GM12878 (cell line): ENCODE results near the gene ANKRD55. TPM values are rescaled to one million over a fixed set of nuclear protein-coding genes. Genes with fewer than 3 reads are reported as not detected.

Source experiments
- ATAC-seq: fragments of 200-7000 bp; cut with Tn5 transposase; 3 replicates; pipeline ENCODE4 v1.9.1; 2020; ENCODE audit warnings: mild to moderate bottlenecking, moderate library complexity
- BruUV-seq: library from RNA; stranded (reverse); fragments of 400-500 nt; replicated peaks from 2 replicates; lab custom pipeline; 2021; lab: Mats Ljungman, UMichigan
- CTCF ChIA-PET: fragments of 300-600 bp; sonication (Branson Sonifier 250); formaldehyde crosslinking; extraction: SDS; loops from one replicate; lab custom pipeline; 2021; ENCODE audit warnings: inconsistent platforms; lab: Yijun Ruan, JAX
- POLR2A ChIA-PET: fragments of 350-600 bp; formaldehyde crosslinking; extraction: SDS; loops from one replicate; lab custom pipeline; 2021; ENCODE audit warnings: inconsistent platforms; lab: Charles Lee
- RAD21 ChIA-PET: fragments of 300-600 bp; sonication (Branson Sonifier 250); formaldehyde crosslinking; loops from one replicate; lab custom pipeline; 2023; ENCODE audit warnings: antibody characterized with exemption; ENCODE audit not compliant: unreplicated experiment; lab: Charles Lee
- SMC1A ChIA-PET: fragments of 300-600 bp; sonication (Branson Sonifier 250); formaldehyde crosslinking; loops from one replicate; lab custom pipeline; 2023; ENCODE audit not compliant: unreplicated experiment, uncharacterized antibody; lab: Charles Lee
- DNase-seq: peaks from one replicate; pipeline ENCODE4 v3.0.0-alpha.2; 2011; ENCODE audit warnings: low read depth, low spot score
- FAIRE-seq: peaks from 3 replicates; lab custom pipeline; 2011; peaks lifted over from hg19 to GRCh38; lab: Jason Lieb, UNC
- H2AFZ ChIP-seq: 2 replicates; pipeline ENCODE4 v1.6.0; 2011; ENCODE audit warnings: low read depth, low read length, control low read depth; ENCODE audit not compliant: control insufficient read depth
- H3K27ac ChIP-seq: 2 replicates; pipeline ENCODE4 v1.5.1; 2011; ENCODE audit warnings: control low read depth; ENCODE audit not compliant: control insufficient read depth, insufficient read depth
- H3K27me3 ChIP-seq, 2 experiments: replicated peaks in 1 of 2; 2 replicates each; pipeline versions ENCODE4 v1.6.0 to v1.6.1; 2011; ENCODE audit warnings: low read length in 1 of 2; ENCODE audit not compliant: control insufficient read depth in 2 of 2, insufficient read depth in 2 of 2
- H3K36me3 ChIP-seq, 2 experiments: 2 replicates each; pipeline ENCODE4 v1.5.1; 2011; ENCODE audit warnings: low read length in 1 of 2; ENCODE audit not compliant: control insufficient read depth in 2 of 2, insufficient read depth in 2 of 2
- H3K4me1 ChIP-seq: 2 replicates; pipeline ENCODE4 v1.6.1; 2011; ENCODE audit warnings: mild to moderate bottlenecking, low read length, moderate library complexity, mixed read lengths; ENCODE audit not compliant: control insufficient read depth, insufficient read depth
- H3K4me2 ChIP-seq: 2 replicates; pipeline ENCODE4 v1.6.0; 2011; ENCODE audit warnings: control low read depth; ENCODE audit not compliant: control insufficient read depth, insufficient read depth
- H3K4me3 ChIP-seq: fragments of 200-600 bp; sonication (generic); 2 replicates; pipeline ENCODE4 v1.5.1; 2016
- H3K79me2 ChIP-seq: 2 replicates; pipeline ENCODE4 v1.6.0; 2011; ENCODE audit warnings: low read length; ENCODE audit not compliant: control insufficient read depth, insufficient read depth
- H3K9ac ChIP-seq: 2 replicates; pipeline ENCODE4 v1.8.0; 2011; ENCODE audit warnings: low read length, control low read depth, mixed read lengths; ENCODE audit not compliant: control insufficient read depth, insufficient read depth
- H3K9me3 ChIP-seq: replicated peaks from 3 replicates; pipeline ENCODE4 v1.5.1; 2011; ENCODE audit warnings: mild to moderate bottlenecking, low read length; ENCODE audit not compliant: control insufficient read depth, insufficient read depth
- H4K20me1 ChIP-seq: 2 replicates; pipeline ENCODE4 v1.6.0; 2011; ENCODE audit not compliant: control insufficient read depth, insufficient read depth
- CEBPB ChIP-seq, 2 experiments: fragments of 150-350 bp in 1 of 2; IDR thresholded peaks; 2 replicates each; pipeline ENCODE4 v1.6.1; 2012 to 2014; ENCODE audit warnings: low read depth in 2 of 2, low read length in 2 of 2, borderline replicate concordance in 1 of 2, inconsistent platforms in 1 of 2
- JUNB ChIP-seq: IDR thresholded peaks from 2 replicates; pipeline ENCODE4 v1.6.1; 2016; ENCODE audit warnings: antibody characterized with exemption, mild to moderate bottlenecking
- LARP7 ChIP-seq: fragments of 450-650 bp; IDR thresholded peaks from 2 replicates; pipeline ENCODE4 v1.6.1; 2017; ENCODE audit warnings: mild to moderate bottlenecking
- MXI1 ChIP-seq: fragments of 150-350 bp; IDR thresholded peaks from 2 replicates; pipeline ENCODE4 v1.6.1; 2011; ENCODE audit warnings: low read depth, mild to moderate bottlenecking, inconsistent platforms, low read length, improper control_type of control experiment
- NBN ChIP-seq: fragments of 450-650 bp; IDR thresholded peaks from 2 replicates; pipeline ENCODE4 v1.6.1; 2016
- PBX3 ChIP-seq: IDR thresholded peaks from 2 replicates; pipeline ENCODE4 v1.6.1; 2011; ENCODE audit warnings: mild to moderate bottlenecking, low read depth, low read length, moderate library complexity; ENCODE audit not compliant: insufficient replicate concordance
- PKNOX1 ChIP-seq: fragments of 450-650 bp; IDR thresholded peaks from 2 replicates; pipeline ENCODE4 v1.6.1; 2016; ENCODE audit warnings: mild to moderate bottlenecking
- TAF1 ChIP-seq: IDR thresholded peaks from 2 replicates; pipeline ENCODE4 v1.6.1; 2011; ENCODE audit warnings: mild to moderate bottlenecking, low read depth, low read length, borderline replicate concordance
- YBX1 ChIP-seq: fragments of 450-650 bp; IDR thresholded peaks from 2 replicates; pipeline ENCODE4 v1.6.1; 2016; ENCODE audit warnings: antibody characterized with exemption
- ZNF207 ChIP-seq: fragments of 450-650 bp; IDR thresholded peaks from 2 replicates; pipeline ENCODE4 v1.6.1; 2014; ENCODE audit warnings: antibody characterized with exemption, mild to moderate bottlenecking, borderline replicate concordance
- ZNF384 ChIP-seq: IDR thresholded peaks from 2 replicates; pipeline ENCODE4 v1.6.1; 2012; ENCODE audit warnings: low read depth, mild to moderate bottlenecking, low read length, improper control_type of control experiment, borderline replicate concordance
- WGBS: methylation state at CpG from one replicate; pipeline ENCODE4 v1.1.6; 2016; ENCODE audit warnings: low lambda C conversion rate; ENCODE audit not compliant: insufficient replicate concordance, insufficient coverage; ENCODE audit errors: missing lambda C conversion rate; 5-methylcytosine and 5-hydroxymethylcytosine counted together
- in situ Hi-C: fragments of 300-500 bp; cut with MboI; formaldehyde crosslinking; loops from 9 replicates; pipeline ENCODE4 v1.14.3; 2018; ENCODE audit warnings: mixed read lengths
- intact Hi-C: fragments of 100-400 bp; cut with micrococcal nuclease; formaldehyde crosslinking; loops from one replicate; pipeline ENCODE4 v1.14.2; 2022; ENCODE audit not compliant: unreplicated experiment
- polyA plus RNA-seq, 11 experiments: library from polyadenylated mRNA; depleted of rRNA in 4 of 11; unstranded in 6 of 11; stranded (reverse) in 5 of 11; fragments of >200 nt; fragmentation: Nextera tagmentation in 4 of 11; fragmentation: Illumina TruSeq in 1 of 11; extraction: Ambion mirVana in 4 of 11; extraction: Trizol in 1 of 11; gene quantifications; 1 replicate in 1 of 11; 2 replicates in 10 of 11; pipeline versions ENCODE4 v1.2.1 to v1.2.3, GENCODE V29; 2011 to 2016; ENCODE audit warnings: inconsistent platforms in 2 of 11, missing spikeins in 2 of 11, low read depth in 1 of 11
- total RNA-seq, 4 experiments: library from RNA; depleted of rRNA in 3 of 4; stranded (reverse); fragments of >200 nt in 3 of 4; fragmentation: Illumina TruSeq in 1 of 4; extraction: Trizol in 1 of 4; gene quantifications; 2 replicates each; pipeline versions ENCODE4 v1.2.1 to v1.2.3, GENCODE V29; 2013 to 2021

Gene ANKRD55
- total and polyA plus RNA-seq, 10 of the 15 experiments (the other 5 are each of a cell fraction or from before 2014, with no cell fraction given): 0.04 TPM; not detected in 9

- Histone ChIP-seq H3K4me3 (no peak overlapping the region), H2AFZ (no peak overlapping the region)
- peak; percentile 61 for FAIRE-seq
- DNase-seq: no peak
- CTCF ChIA-PET: interaction anchor here (1.6 to 2.5 kb wide), 3 partner anchors 16 to 65 kb away, joined by 4 to 6 read pairs (median 5); no protein-coding TSS in a partner anchor
- RAD21 ChIA-PET: interaction anchor here (1.0 to 3.9 kb wide), 9 partner anchors 46 to 172 kb away, joined by 3 to 21 read pairs (median 4); no protein-coding TSS in a partner anchor
- intact Hi-C loops: no loop called here
- TF ChIP-seq LARP7 (peak; percentile 42; the same call in 1 of the 2 replicates), JUNB (no peak), YBX1 (no peak), ZNF384 (peak; percentile 80), TAF1 (no peak), CEBPB (IDR thresholded peaks at IDR 0.05; ENCODE audit: borderline replicate concordance in 1 of 2, low read depth in 2 of 2, low read length in 2 of 2) (no peak), MXI1 (no peak), ZNF207 (no peak), PBX3 (peak; percentile 53), PKNOX1 (peak; percentile 91), NBN (0 out of 2 replicates have a peak, but pooled peaks have one; percentile 14)
- TF ChIP-seq, all 136 proteins: peak for 5
- WGBS: 53% methylated on average over 9 of the region's 9 CpGs
- peak overlapping the region; percentile 17; the same call in 1 of the 2 replicates for H3K4me2 ChIP-seq
- BruUV-seq: no TSS peak
- in situ Hi-C loops: no loop called here
- SMC1A ChIA-PET: interaction anchor here (0.7 to 5.7 kb wide), 9 partner anchors 8 to 220 kb away, joined by 3 to 22 read pairs (median 7); no protein-coding TSS in a partner anchor
- H3K4me1 ChIP-seq: peaks cover 26% of the 10 kb centered on the region
- H3K9ac ChIP-seq: no peak overlapping the region
- no peaks in the 10 kb centered on the region for H3K36me3 ChIP-seq
- no peaks in the 10 kb centered on the region for H3K27me3 ChIP-seq
- no peaks in the 10 kb centered on the region for H3K79me2 ChIP-seq
- peak; percentile 44 for ATAC-seq
- H3K9me3 ChIP-seq: no peaks in the 10 kb centered on the region
- 0 out of 2 replicates have a peak overlapping the region, but pooled peaks have one; percentile 20 for H3K27ac ChIP-seq
- no peaks in the 10 kb centered on the region for H4K20me1 ChIP-seq
- POLR2A ChIA-PET: interaction anchor here (0.6 to 2.0 kb wide), 4 partner anchors 58 to 170 kb away, joined by 3 to 7 read pairs (median 3); no protein-coding TSS in a partner anchor
These were observed 78.2 kb downstream of the ANKRD55 start for GRCh38 chr5:56154732-56155484.
